GM03348 (cell line): Measurements from ENCODE around the gene CD47.
A peak's percentile ranks its signal among the peaks of the same experiment; 100 is the strongest.

Experiments used
- DNase-seq: peaks from one replicate; pipeline ENCODE4 v3.0.0; 2012; ENCODE audit warnings: low spot score

The CD47 gene

GRCh38 chr3:108051005-108051404, 39.8 kb downstream of the CD47 start:
- no peak for DNase-seq

- no peak for DNase-seq
These were observed 42.8 kb downstream of the CD47 start for GRCh38 chr3:108047987-108048386.

- no peak for DNase-seq
These were observed 44.6 kb downstream of the CD47 start for GRCh38 chr3:108046247-108046646.

GRCh38 chr3:108044699-108045098, 46.1 kb downstream of the CD47 start:
- DNase-seq = no peak

- DNase-seq = no peak
These were observed 48.5 kb downstream of the CD47 start for GRCh38 chr3:108042300-108042699.

GRCh38 chr3:108041253-108041652, 49.6 kb downstream of the CD47 start:
- no peak for DNase-seq

GRCh38 chr3:108037770-108038169, 53.1 kb downstream of the CD47 start:
- DNase-seq = no peak

GRCh38 chr3:108036984-108037741, 53.7 kb downstream of the CD47 start:
- DNase-seq = peak; percentile 67

- no peak for DNase-seq
These were observed 54.4 kb downstream of the CD47 start for GRCh38 chr3:108036401-108036800.

- no peak for DNase-seq
These were observed 55.1 kb downstream of the CD47 start for GRCh38 chr3:108035751-108036150.

GRCh38 chr3:108031895-108032294, 58.9 kb downstream of the CD47 start:
- DNase-seq = no peak

GRCh38 chr3:108030960-108031359, 59.9 kb downstream of the CD47 start:
- no peak for DNase-seq

GRCh38 chr3:108029466-108029865, 61.4 kb downstream of the CD47 start:
- no peak for DNase-seq

- no peak for DNase-seq
These were observed 61.9 kb downstream of the CD47 start for GRCh38 chr3:108028896-108029295.

- no peak for DNase-seq
These were observed 65.7 kb downstream of the CD47 start for GRCh38 chr3:108025177-108025576.

- no peak for DNase-seq
These were observed 66.5 kb downstream of the CD47 start for GRCh38 chr3:108024146-108024850.

GRCh38 chr3:108022256-108023150, 68.3 kb downstream of the CD47 start:
- no peak for DNase-seq

- no peak for DNase-seq
These were observed 69.3 kb downstream of the CD47 start for GRCh38 chr3:108021533-108021932.

- DNase-seq = no peak
These were observed 69.7 kb downstream of the CD47 start for GRCh38 chr3:108021131-108021530.

- DNase-seq = no peak
These were observed 72.3 kb downstream of the CD47 start for GRCh38 chr3:108018552-108018951.

GRCh38 chr3:108017587-108017986, 73.2 kb downstream of the CD47 start:
- no peak for DNase-seq

- DNase-seq = no peak
These were observed 75.9 kb downstream of the CD47 start for GRCh38 chr3:108014943-108015342.
